ENCODE measurements around the gene ZNF248. TPM values are rescaled to one million over a fixed set of nuclear protein-coding genes. Genes with fewer than 3 reads are reported as not detected.

ZNF248 gene
- total RNA-seq, result 10 to 100 TPM in 3 of 4 donors, 1 to 10 TPM in 1; 7.2 to 51.2 (median 26.9) TPM

- no peaks in the 10 kb centered on the region for H3K27me3 ChIP-seq
- H3K9me3 ChIP-seq, result no peaks in the 10 kb centered on the region
- TF ChIP-seq CTCF (IDR thresholded peaks at IDR 0.05), result peak in 1 of 4 experiments; percentile 14
- TF ChIP-seq POLR2A (IDR thresholded peaks at IDR 0.05), result peak; percentile 94 to 100
- DNase-seq, result peak; percentile 96 to 97
- no peaks in the 10 kb centered on the region for H3K36me3 ChIP-seq
- H3K27ac ChIP-seq, result peak within 1 kb of the TSS; percentile 100
- peaks cover 4% of the 10 kb centered on the region in 2 donors for H3K4me1 ChIP-seq
- intact Hi-C loops (cut with DNase I; ENCODE audit: low total_unique reads), result loop anchor here (10.0 kb wide), 1 partner anchor 117 kb away; the partner anchor contains the start of gene ZNF25
- H3K4me3 ChIP-seq, result peak within 1 kb of the TSS; percentile 64 to 97
These were observed at the start of gene ZNF248 for GRCh38 chr10:37857287-37858211. Gene ZNF248 (minus strand): TSS chr10:37857610. CDS start chr10:37856310, 1,300 bp downstream.

GRCh38 chr10:37906382-37906781 is 49.0 kb upstream of the ZNF248 start:
- Histone ChIP-seq H3K4me1 (no peaks in the 10 kb centered on the region), H3K4me3 (no peak overlapping the region), H3K9me3 (no peaks in the 10 kb centered on the region), H3K36me3 (no peaks in the 10 kb centered on the region), H3K27ac (no peak overlapping the region), H3K27me3 (no peaks in the 10 kb centered on the region)
- DNase-seq, result no peak
- intact Hi-C loops (cut with DNase I; ENCODE audit: low total_unique reads), result no loop called here
- TF ChIP-seq CTCF (IDR thresholded peaks at IDR 0.05), result no peak
- no peak for TF ChIP-seq POLR2A (IDR thresholded peaks at IDR 0.05)

- Histone ChIP-seq H3K27me3 (no peaks in the 10 kb centered on the region), H3K9me3 (peaks cover 0 to 2% of the 10 kb centered on the region in 2 donors), H3K4me1 (no peaks in the 10 kb centered on the region), H3K27ac (no peak overlapping the region), H3K4me3 (no peak overlapping the region), H3K36me3 (no peaks in the 10 kb centered on the region)
- intact Hi-C loops (cut with DNase I; ENCODE audit: low total_unique reads), result no loop called here
- TF ChIP-seq POLR2A (IDR thresholded peaks at IDR 0.05) (no peak), CTCF (IDR thresholded peaks at IDR 0.05) (no peak)
- DNase-seq, result no peak
These were observed 39.0 kb upstream of the ZNF248 start for GRCh38 chr10:37896436-37896835.

- intact Hi-C loops (cut with DNase I; ENCODE audit: low total_unique reads), result no loop called here
- peaks cover 0 to 2% of the 10 kb centered on the region in 2 donors for H3K9me3 ChIP-seq
- no peaks in the 10 kb centered on the region for H3K4me1 ChIP-seq
These were observed 38.3 kb upstream of the ZNF248 start for GRCh38 chr10:37895674-37896073.

More at GRCh38 chr10:37895674-37896073, 38.3 kb upstream of the ZNF248 start:
- no peaks in the 10 kb centered on the region for H3K36me3 ChIP-seq
- H3K27ac ChIP-seq, result no peak overlapping the region
- no peak for TF ChIP-seq CTCF (IDR thresholded peaks at IDR 0.05)
- DNase-seq, result no peak
- H3K27me3 ChIP-seq, result no peaks in the 10 kb centered on the region
- H3K4me3 ChIP-seq, result no peak overlapping the region
